Left ventricle myocardium superior (tissue), 1 donor: ENCODE data around the gene NRN1. TPM values are rescaled to one million over a fixed set of nuclear protein-coding genes. Genes with fewer than 3 reads are reported as not detected.

Experiments used
- ATAC-seq: fragments of 200-7000 bp; cut with Tn5 transposase; one replicate; pipeline ENCODE4 v1.9.1; 2020; ENCODE audit warnings: mild to moderate bottlenecking, moderate library complexity
- DNase-seq: peaks from one replicate; pipeline ENCODE4 v3.0.0-alpha.2; 2020
- intact Hi-C: fragments of 100-400 bp; cut with micrococcal nuclease; formaldehyde crosslinking; loops from one replicate; pipeline ENCODE4 v1.11.0; 2022
- total RNA-seq: library from RNA; stranded (reverse); fragmentation: NEBNext Ultra II Directional; extraction: Animal tissue kit (Norgen Biotek cat#: 25700); gene quantifications from one replicate; pipeline ENCODE4 v1.2.1, GENCODE V29; 2021
- donor health status: DM: no; HTN: yes; CAD: no; lungs with severe emphysema.

NRN1 gene
- total RNA-seq, 1 donor from 2014 or later: 13.7 TPM

DNA sequence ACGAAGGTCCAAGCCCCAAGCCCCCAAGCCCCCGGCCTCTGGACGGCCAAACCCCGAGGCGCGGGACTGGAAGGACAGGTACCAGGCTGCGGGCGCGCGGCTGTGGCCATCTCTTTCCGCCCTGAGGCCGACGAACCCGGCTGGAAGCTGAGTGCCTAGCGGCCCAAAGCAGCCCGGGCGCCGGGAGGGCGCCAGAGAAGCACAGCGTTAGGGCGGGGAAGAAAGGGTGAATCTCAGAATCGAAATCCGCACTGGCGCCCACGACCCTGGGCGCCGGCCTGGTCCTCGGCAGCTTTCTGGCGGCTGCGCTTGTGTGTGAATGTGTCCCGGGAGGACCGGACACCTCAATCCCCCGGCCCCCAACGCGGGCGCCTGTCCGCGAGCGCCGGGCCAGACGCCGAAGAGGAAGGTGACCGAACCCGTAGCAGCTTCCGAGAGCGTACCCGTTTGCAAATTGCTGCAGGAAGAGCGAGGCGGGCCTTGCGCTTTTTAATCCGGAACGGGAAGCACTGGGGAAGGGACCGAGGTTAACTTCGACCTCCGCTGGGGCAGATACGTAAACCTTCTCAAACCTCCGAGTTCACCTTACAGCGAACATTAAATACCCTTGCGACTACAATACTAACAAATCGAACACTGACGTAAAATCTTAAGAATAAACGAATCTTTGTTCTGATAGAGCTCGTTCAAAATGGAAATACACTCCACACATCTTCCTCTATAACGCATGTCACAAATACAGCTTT, 2.9 kb downstream of the NRN1 start:
- DNase-seq: peak; percentile 50
- intact Hi-C loops: no loop called here
- no peak for ATAC-seq

DNA sequence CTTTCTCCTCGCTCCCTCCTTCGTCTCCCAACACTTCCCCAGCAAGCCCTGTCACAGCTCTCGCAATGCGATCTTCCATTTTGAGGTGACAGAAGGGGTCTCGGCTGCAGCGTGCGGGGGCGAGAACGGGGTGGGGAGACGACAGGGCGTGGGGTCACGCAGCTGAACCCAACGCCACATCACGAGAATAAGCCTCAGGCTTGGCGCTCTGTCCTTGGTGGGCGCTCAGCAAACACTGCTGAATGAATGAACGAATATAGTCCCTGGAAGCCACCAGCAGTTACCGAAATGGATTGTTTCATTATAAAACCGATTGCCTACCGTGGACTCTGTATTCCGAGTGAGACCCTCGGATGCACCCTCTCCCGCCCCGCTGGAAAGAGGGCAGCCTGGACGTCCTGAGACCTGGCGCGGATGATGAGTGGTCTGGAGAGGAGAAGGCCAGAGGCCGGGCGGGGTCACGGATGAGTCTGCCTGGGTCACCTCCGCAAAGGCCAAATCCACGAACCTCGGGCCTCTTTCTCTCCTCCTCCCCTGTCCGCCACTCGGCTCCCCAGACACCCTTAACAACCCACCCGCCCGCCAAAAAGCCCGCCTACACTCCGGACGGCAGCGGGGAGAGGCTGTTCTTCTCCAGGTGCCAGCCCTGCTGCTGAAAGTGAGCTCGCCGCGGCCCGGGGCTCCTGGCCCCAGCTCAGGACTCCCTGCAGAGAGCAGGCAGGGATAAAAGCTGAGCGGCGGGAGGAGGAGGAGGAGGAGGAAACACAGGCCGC, 3.7 kb downstream of the NRN1 start:
- peak; percentile 33 for DNase-seq
- ATAC-seq: no peak
- intact Hi-C loops: no loop called here

DNA sequence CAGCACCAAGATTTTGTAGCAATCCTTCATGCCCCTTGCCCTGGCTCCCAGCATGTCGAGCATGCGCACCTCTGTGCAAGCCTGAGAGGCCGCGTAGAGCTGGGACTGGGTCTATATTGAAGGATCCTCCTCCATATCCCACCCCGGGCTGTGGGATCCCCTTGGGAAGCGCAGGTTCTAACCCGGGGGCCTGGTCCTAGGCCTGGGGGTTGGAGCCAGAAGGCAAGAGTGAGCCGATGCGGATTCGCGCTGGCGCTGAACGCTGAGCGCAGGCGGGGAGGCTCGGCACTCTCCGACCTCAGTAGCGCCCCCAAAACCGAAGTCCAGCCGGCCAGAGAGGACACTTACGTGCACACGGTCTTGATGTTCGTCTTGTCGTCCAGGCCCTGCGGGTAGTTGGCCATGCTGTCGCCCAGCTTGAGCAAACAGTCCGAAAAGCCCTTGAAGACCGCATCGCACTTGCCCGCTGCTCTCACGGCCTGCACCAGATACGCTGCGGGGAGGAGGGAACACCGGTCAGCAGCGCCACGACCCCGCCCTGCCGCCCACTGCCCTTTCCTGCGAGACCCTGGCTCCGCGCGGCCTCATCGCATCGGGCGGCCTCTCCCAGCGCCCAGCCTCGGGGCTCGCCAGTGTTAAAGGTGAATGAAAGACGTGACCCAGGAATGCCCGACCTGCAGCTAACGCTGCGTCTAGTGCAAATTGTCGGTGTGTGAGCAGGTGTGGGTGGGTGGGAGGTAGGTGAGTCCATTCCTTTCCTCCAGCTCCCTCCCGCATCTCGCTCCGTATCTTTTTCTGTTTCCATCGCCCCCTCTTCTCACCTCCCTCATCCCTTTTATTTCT, 4.5 kb downstream of the NRN1 start:
- DNase-seq: no peak
- intact Hi-C loops: no loop called here
- no peak for ATAC-seq

- intact Hi-C loops: no loop called here
- DNase-seq: no peak
- ATAC-seq: no peak
These were observed 5.3 kb downstream of the NRN1 start for GRCh38 chr6:6001443-6001842.

DNA sequence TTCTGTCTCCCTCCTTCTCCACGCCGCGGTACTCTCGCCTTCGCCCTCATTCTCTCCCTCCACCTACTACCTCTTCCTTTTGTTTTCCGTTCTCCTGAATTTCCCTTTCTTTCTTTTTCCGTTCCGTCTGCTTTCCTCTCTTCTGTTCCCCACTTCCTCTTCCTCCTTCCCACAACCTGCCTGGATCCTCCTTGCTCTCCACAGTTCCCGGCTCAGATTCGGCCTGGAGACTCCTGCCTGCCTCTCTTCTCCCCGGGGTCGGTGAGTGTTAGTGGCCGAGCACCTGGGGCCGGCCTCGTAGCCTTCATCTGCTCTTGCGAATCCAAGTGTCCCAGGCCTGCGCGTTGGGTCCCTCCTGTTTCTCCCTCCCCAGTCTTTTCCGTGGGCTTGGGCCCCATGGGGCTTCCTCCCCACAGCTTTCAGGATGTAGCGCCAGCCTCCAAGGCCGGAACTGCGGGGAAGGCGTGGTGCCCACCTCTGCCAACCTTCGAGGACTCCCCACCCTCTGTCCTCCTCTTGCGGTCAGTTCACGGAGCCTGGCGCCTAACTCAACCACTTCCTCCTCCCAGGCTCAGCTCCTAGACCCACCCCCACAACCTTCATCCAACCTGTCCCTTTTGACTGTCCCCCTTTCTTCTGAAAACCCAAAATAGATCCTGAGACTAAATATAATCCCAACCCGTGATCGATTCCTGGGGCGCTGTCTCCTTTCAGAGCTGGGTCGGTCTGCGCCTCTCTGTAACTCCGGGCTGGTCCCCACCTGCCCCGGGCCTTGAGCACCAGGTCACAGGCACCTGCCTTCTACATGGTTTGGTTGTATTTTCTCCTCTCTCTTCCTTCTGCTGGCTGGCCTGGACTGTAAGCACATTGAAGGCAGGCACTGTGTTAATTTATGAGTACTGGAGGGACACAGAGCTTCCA, 6.8 kb downstream of the NRN1 start:
- ATAC-seq (no peak), DNase-seq (no peak)
- intact Hi-C loops: no loop called here

- ATAC-seq (peak; percentile 37), DNase-seq (peak; percentile 59)
- intact Hi-C loops: no loop called here
These were observed 7.7 kb downstream of the NRN1 start for GRCh38 chr6:5998711-5999687.

DNA sequence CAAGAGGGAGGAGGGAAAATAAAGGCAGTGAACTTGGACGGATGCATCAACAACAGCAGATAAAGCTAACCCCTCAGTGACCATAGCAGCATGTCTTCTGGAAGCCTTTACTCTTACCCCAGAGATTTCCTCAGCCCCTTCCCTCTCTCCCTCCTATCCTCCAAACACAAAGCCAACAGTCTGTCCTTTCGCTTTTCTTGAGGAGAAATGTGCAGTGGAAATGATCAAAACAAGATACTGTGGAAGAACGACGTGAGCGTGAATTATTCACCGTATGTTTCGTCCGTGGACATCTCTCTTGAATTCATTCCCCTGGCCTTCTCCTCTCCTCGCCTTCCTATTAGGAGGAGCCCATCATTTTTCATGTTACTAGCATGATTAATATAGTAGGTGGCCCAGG, 8.5 kb downstream of the NRN1 start:
- intact Hi-C loops: no loop called here
- ATAC-seq (no peak), DNase-seq (no peak)

DNA sequence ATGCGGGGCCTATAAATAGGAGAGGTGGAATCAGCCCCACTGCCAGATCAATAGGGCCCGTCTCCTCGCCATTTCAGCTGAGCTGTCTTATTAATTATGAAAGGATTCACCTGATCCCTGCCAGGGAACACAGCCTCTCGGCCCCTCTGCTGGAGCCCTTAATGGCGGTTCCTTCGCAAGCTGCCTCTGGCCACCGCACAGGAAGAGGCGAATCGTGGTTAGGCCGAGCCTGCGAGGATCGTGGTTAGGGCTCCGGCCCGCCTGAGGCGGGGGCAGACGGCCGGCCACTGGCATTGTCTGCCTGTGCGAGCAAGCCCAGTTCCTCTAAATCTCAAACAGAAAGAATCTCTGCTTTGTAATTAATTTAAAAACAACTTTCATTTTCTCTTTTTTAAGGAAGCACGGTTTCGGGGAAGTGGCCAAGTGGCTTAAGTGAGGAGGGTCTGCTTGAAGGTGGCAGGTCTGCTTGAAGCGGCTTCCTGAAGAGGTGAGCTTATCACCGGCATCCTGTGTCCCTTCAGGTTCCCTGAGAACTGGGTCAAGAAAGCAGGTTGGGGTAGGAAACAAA, 9.2 kb downstream of the NRN1 start:
- intact Hi-C loops: no loop called here

GRCh38 chr6:5996714-5997419, 9.9 kb downstream of the NRN1 start:
- intact Hi-C loops: no loop called here
- DNase-seq (peak; percentile 44), ATAC-seq (peak; percentile 34)

More for the DNA sequence above, 9.2 kb downstream of the NRN1 start:
- peak; percentile 30 for ATAC-seq
- peak; percentile 52 for DNase-seq

DNA sequence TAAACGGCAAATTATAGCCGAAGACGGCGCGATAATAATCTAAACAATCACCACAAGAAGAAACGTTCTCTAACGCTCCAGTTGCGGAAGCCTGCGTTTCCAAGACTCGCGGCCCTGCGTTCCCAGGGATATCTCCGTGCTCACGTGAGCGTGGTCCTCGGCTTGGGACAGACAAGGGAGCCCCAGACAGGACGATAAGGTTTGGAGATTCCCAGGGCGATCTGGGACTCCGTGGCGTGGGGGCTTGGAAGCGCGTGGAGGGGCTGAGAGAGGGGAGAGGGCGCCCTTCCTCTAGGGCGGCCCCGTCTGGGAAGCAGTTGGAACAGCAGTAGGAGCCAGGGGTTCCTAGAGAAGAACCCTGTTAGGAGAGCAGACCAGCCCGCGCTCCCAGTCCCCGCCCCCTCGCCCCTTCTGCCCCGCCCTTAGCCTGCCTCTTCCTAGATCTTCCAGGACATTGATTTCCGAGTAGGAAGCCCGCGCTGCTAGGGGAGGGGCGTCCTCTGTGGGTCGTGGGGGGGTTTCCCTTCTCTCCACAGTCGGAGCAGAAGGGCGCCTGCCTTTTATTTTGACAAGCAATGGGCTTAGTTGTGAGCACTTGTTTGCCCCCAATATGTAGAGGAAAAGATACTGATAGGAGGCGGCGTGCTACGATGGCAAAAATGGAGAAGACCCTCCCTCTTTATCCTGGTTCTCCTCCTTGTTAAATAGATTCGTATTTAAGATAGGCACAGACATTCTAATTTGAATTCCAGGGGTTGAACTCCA, 10.6 kb downstream of the NRN1 start:
- intact Hi-C loops: no loop called here
- DNase-seq: peak; percentile 75

DNA sequence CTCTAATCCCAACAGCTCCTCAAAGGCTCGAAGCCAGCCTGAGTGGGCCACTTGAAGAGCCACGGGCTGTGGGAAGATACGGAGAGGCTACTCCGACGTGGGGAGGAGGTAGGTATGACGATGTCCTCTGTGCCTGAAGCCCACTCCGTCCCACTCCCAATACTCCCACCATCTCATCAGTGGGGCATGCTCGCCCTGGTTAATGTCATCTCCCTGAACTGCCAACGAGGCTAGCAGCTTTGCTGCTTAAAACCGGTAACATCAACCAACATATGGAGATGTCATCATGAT, 11.1 kb downstream of the NRN1 start:
- no peak for ATAC-seq
- DNase-seq: no peak
- intact Hi-C loops: no loop called here

More for the DNA sequence above, 10.6 kb downstream of the NRN1 start:
- ATAC-seq: peak; percentile 84

DNA sequence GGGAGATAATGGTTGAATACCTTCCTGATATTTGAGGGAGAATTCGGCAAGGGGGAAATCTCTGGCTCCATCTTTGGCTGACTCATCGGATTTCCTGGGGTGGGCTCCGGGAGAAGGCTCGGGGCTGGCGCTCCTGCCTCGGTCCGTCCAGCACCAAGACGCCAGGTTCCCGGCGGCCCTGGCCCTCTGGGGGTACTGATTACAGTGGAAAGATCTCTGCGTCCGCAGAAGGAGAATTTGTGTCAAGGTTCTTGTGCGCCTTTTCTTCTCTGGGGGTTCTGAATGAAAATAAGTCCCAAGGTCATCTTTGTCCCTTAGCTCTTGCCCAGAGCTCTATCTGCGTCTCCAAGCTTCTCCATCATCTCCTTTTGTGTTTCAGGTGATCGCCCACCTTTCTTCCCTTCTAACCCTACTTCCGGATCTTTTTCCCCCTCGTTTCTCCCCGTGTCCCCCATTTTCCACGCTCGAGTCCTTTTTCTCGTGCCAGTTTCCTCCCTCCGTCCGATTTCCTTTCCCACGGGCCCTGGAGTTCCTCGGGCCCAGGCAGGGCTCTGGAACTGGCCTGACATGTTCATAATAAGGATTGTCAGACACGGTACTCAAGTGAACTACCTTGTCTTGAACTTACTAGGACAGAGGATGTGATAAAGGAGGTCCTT, 11.6 kb downstream of the NRN1 start:
- no peak for ATAC-seq
- intact Hi-C loops: no loop called here
- no peak for DNase-seq

DNA sequence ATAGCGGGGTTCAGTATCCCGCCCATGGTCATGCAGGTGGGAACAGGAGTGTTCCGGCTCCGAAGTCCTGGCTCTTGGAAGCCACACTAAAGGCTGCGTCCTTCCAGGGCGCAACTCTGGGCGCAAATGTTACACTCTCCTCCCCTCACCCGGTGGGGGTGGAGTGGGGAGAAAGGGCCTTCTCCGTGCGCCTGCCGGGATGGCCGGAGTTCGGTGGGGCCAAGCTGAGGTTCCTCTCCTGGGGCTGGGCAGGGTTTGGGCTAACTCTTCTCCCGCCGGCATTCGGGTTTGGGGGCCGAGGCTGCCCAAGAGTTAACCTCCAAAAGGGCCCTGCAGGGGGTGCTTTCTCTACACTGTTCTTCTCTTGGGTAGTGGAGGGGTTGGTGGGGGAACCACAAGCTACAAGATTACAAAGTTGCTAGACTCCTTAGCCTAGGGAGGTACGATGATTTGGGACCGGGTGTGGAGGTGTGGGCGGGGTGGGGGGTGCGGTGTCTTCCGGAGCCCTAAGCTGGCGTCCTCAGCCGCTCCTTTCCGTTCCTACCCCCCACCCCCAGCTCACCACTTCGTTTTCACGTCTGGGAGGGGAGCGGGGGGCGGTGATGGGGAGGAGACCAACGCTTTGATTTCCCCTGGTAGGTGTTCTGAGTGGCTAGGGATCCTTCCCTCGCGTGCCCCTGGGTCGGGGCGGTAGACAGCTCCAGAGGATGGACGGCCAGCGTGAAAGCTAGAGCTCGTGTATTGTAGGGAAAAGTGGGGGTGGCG, 12.3 kb downstream of the NRN1 start:
- DNase-seq (no peak), ATAC-seq (no peak)
- intact Hi-C loops: no loop called here

DNA sequence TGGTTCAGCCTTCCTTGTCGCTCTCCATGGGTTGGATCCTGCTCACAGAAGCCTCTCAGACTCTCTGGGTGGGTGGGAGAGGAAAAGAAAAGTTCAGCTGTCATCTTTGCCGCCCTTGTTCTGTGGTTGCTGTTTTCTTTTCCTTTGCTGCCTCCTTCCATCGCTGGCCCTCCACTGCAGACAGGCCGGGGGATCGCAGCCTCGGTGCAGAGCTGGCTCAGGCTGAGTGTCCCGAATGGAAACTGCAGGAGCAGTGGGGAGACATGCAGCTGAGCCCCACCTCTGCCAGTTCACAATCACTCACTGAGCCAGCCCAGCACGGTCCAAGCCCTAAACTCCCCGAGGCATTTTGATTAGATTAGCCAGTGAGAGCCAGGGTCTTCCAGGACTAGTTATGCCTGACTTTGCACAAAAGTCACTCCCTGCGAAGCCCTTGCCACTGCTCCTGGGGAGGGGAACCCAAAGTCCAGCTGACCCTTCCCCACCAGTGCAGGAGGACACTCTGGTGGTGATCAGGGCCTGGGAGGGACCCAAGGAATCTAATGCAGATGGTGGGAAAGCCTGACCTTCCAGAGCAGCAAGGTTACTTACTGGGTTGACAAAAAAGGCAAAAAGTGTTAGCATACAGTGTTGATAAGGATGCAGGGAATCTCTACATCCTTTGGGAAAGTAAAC, 14.0 kb downstream of the NRN1 start:
- ATAC-seq (no peak), DNase-seq (no peak)
- intact Hi-C loops: no loop called here
